DOHH2 (cell line): ENCODE data around the gene OR10H4.
"Not testable (repeated sequence)": the region's sequence is repeated elsewhere in the genome, so short reads cannot be mapped to it uniquely, and the experiment has no call there.

Source experiments
- H3F3A ChIP-seq: fragments of 200-600 bp; sonication (generic), shearing (Covaris generic); 2 replicates; pipeline ENCODE4 v1.6.0; 2016; ENCODE audit warnings: antibody characterized with exemption, mild to moderate bottlenecking; ENCODE audit not compliant: control insufficient read depth, insufficient read depth
- H3K27ac ChIP-seq: fragments of 200-600 bp; sonication (generic); 2 replicates; pipeline ENCODE4 v1.5.1; 2014; ENCODE audit warnings: low read depth, mild to moderate bottlenecking, low read length, moderate library complexity
- H3K27me3 ChIP-seq: fragments of 200-600 bp; sonication (generic); 2 replicates; pipeline ENCODE4 v1.6.1; 2014; ENCODE audit warnings: mild to moderate bottlenecking, low read length, mixed read lengths; ENCODE audit not compliant: control insufficient read depth
- H3K36me3 ChIP-seq: fragments of 200-600 bp; sonication (generic); 2 replicates; pipeline ENCODE4 v1.6.1; 2014; ENCODE audit warnings: mild to moderate bottlenecking, low read length, moderate library complexity, mixed read lengths; ENCODE audit not compliant: control insufficient read depth
- H3K4me1 ChIP-seq: fragments of 200-600 bp; sonication (generic); 2 replicates; pipeline ENCODE4 v1.6.1; 2014; ENCODE audit warnings: mild to moderate bottlenecking, low read length, mixed read lengths; ENCODE audit not compliant: control insufficient read depth
- H3K4me2 ChIP-seq: fragments of 200-600 bp; sonication (generic); 2 replicates; pipeline ENCODE4 v1.6.0; 2014; ENCODE audit warnings: mild to moderate bottlenecking, low read length, moderate library complexity
- H3K4me3 ChIP-seq: fragments of 200-600 bp; sonication (generic); 2 replicates; pipeline ENCODE4 v1.5.1; 2014; ENCODE audit warnings: mild to moderate bottlenecking, low read length, mixed read lengths
- H3K79me2 ChIP-seq: fragments of 200-600 bp; sonication (generic); 2 replicates; pipeline ENCODE4 v1.6.1; 2014; ENCODE audit warnings: mild to moderate bottlenecking, low read length, mixed read lengths; ENCODE audit not compliant: control insufficient read depth
- H3K9me2 ChIP-seq: fragments of 200-600 bp; sonication (generic); replicated peaks from 2 replicates; pipeline ENCODE4 v1.6.1; 2014; ENCODE audit warnings: mild to moderate bottlenecking, low read length, mixed read lengths; ENCODE audit not compliant: control insufficient read depth
- H3K9me3 ChIP-seq: fragments of 200-600 bp; sonication (generic); 2 replicates; pipeline ENCODE4 v1.6.1; 2014; ENCODE audit warnings: antibody characterized with exemption, low read length, mixed read lengths; ENCODE audit not compliant: control insufficient read depth, insufficient read depth
- H4K20me1 ChIP-seq: fragments of 200-600 bp; sonication (generic); 2 replicates; pipeline ENCODE4 v1.6.0; 2014; ENCODE audit warnings: low read depth, mild to moderate bottlenecking, antibody characterized with exemption, low read length, moderate library complexity; ENCODE audit not compliant: control insufficient read depth, insufficient read depth
- CTCF ChIP-seq: fragments of 200-600 bp; sonication (generic); IDR thresholded peaks from one replicate; pipeline ENCODE4 v1.5.1; 2014; ENCODE audit warnings: antibody characterized with exemption, mild to moderate bottlenecking, low read depth, low read length; ENCODE audit not compliant: poor library complexity, severe bottlenecking
- EZH2phosphoT487 ChIP-seq: fragments of 200-600 bp; sonication (generic); IDR thresholded peaks from 2 replicates; pipeline ENCODE4 v1.6.1; 2017; ENCODE audit warnings: borderline replicate concordance, mild to moderate bottlenecking, antibody characterized with exemption, low read length, moderate library complexity, mixed read lengths

The OR10H4 gene

GRCh38 chr19:15948223-15949058, at the start of gene OR10H4:
Gene OR10H4, plus strand, starts transcription at chr19:15949008. Its CDS starts 0 bp downstream, at chr19:15949008.
- Histone ChIP-seq H4K20me1 (no peaks in the 10 kb centered on the region), H3K27me3 (0 out of 2 replicates have a peak, but pooled peaks cover 2% of the 10 kb centered on the region), H3K79me2 (no peaks in the 10 kb centered on the region), H3K4me2 (no peak within 1 kb of the TSS), H3K4me3 (no peak within 1 kb of the TSS), H3K9me2 (no peaks in the 10 kb centered on the region), H3F3A (no peaks in the 10 kb centered on the region), H3K27ac (no peak within 1 kb of the TSS), H3K9me3 (peaks cover 11% of the 10 kb centered on the region; the same call in 1 of the 2 replicates), H3K4me1 (no peaks in the 10 kb centered on the region), H3K36me3 (no peaks in the 10 kb centered on the region)
- TF ChIP-seq EZH2phosphoT487 (no peak), CTCF (no peak)

- H3K27ac ChIP-seq, H3K9me2 ChIP-seq, H3K36me3 ChIP-seq, H3K4me3 ChIP-seq, H3K27me3 ChIP-seq, H3K79me2 ChIP-seq, H3F3A ChIP-seq, H3K9me3 ChIP-seq, H3K4me2 ChIP-seq, H4K20me1 ChIP-seq, H3K4me1 ChIP-seq: not testable (repeated sequence)
Observed at GRCh38 chr19:15899561-15899960, 49.2 kb upstream of the OR10H4 start.

GRCh38 chr19:15900032-15900431, 48.8 kb upstream of the OR10H4 start:
- H4K20me1 ChIP-seq, H3K9me2 ChIP-seq, H3K36me3 ChIP-seq, H3K79me2 ChIP-seq, H3K9me3 ChIP-seq, H3K4me3 ChIP-seq, H3K4me2 ChIP-seq, H3F3A ChIP-seq, H3K27me3 ChIP-seq, H3K4me1 ChIP-seq, H3K27ac ChIP-seq: not testable (repeated sequence)

GRCh38 chr19:15900504-15900903, 48.3 kb upstream of the OR10H4 start:
- no peak for TF ChIP-seq EZH2phosphoT487
- no peak for TF ChIP-seq CTCF
- no peaks in the 10 kb centered on the region for H3K9me2 ChIP-seq
- no peak overlapping the region for H3K4me3 ChIP-seq
- H3K4me1 ChIP-seq = no peaks in the 10 kb centered on the region
- H3K79me2 ChIP-seq = no peaks in the 10 kb centered on the region
- no peaks in the 10 kb centered on the region; the same call in 1 of the 2 replicates for H3K27me3 ChIP-seq
- no peak overlapping the region for H3K4me2 ChIP-seq
- no peaks in the 10 kb centered on the region for H3K9me3 ChIP-seq
- no peak overlapping the region for H3K27ac ChIP-seq
- no peaks in the 10 kb centered on the region for H3F3A ChIP-seq
- H3K36me3 ChIP-seq = no peaks in the 10 kb centered on the region
- no peaks in the 10 kb centered on the region for H4K20me1 ChIP-seq
